ENCODE results near the gene PAEP.

PAEP gene

DNA sequence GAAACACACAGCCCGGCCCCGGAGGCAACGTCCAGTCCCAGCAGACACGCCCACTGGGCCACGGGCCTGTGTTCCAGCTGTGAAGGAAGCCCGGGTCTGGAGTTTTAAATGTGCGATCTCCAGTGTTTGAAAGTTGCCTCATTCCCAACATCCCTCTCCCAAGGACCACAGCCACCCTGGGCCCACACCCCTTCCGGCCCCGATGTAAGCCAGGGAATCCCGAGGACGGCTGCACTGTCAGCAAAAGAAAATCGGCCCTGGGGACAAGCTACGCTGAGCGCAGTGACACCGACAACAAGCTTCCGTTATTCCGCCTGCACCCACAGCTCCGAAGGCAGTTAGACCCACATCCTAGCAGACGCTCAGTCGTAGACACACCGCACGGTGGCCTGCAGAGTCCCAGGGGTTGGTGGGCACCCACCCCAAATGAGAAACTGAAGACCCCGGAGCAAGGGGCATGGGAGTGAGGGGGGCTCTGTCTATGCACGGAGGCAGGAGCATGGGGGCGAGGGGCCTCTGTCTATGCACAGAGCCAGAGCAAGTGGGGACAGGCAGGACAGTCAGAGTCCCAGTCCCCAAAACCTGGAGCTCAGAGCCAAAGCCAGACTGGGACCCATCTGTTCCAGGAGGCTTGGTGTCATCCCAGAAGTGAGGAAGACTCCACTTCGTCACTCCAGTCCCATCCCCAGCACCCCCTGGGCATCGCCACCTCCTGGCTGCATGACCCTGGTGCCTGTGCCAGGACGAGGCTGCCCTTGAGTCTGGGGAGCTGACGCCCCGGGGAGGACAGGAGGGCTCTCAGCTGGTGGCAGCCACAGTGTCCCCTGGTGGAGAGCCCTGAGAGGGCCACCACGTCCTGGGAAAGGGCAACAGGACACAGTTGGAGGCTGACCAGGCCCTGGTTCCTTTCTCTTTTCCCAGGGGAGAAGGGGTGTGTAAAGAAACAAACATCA, 54.4 kb downstream of the PAEP start:
- DNase-seq (ENCODE audit: low spot score): no peak

Measured in germinal center (tissue), 1 donor.